Measurements from ENCODE around the gene PTPRN.

GRCh38 chr2:219296142-219296541 is 13.1 kb downstream of the PTPRN start:
- TF ChIP-seq CTCF (optimal IDR thresholded peaks at IDR 0.05 in 1 of 3, IDR thresholded peaks at IDR 0.05 in 1 of 3, conservative IDR thresholded peaks at IDR 0.05 in 1 of 3; ENCODE audit: extremely low read depth in 1 of 3, insufficient read depth in 2 of 3, low read length in 3 of 3) (no peak), EZH2 (IDR thresholded peaks at IDR 0.05; ENCODE audit: low read length) (no peak)

Measured in keratinocyte (primary cell).